SU-DHL-6 (cell line): ENCODE measurements around the gene PIGT.

Experiments
- EZH2phosphoT487 ChIP-seq: fragments of 200-600 bp; sonication (generic), shearing (Covaris generic); conservative IDR thresholded peaks from 2 replicates; pipeline ENCODE4 v1.6.1; 2018; ENCODE audit warnings: mild to moderate bottlenecking, antibody characterized with exemption, low read length, moderate library complexity, mixed read lengths
- TF ChIP-seq, protein P1 (sequence below): fragments of 200-600 bp; sonication (generic); IDR thresholded peaks from one replicate; pipeline ENCODE4 v1.5.1; 2017; ENCODE audit warnings: antibody characterized with exemption, mild to moderate bottlenecking, low read length, moderate library complexity; ENCODE audit not compliant: insufficient read depth, poor library complexity, severe bottlenecking

- TF ChIP-seq, protein P1, sequence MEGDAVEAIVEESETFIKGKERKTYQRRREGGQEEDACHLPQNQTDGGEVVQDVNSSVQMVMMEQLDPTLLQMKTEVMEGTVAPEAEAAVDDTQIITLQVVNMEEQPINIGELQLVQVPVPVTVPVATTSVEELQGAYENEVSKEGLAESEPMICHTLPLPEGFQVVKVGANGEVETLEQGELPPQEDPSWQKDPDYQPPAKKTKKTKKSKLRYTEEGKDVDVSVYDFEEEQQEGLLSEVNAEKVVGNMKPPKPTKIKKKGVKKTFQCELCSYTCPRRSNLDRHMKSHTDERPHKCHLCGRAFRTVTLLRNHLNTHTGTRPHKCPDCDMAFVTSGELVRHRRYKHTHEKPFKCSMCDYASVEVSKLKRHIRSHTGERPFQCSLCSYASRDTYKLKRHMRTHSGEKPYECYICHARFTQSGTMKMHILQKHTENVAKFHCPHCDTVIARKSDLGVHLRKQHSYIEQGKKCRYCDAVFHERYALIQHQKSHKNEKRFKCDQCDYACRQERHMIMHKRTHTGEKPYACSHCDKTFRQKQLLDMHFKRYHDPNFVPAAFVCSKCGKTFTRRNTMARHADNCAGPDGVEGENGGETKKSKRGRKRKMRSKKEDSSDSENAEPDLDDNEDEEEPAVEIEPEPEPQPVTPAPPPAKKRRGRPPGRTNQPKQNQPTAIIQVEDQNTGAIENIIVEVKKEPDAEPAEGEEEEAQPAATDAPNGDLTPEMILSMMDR, result no peak
- no peak for TF ChIP-seq EZH2phosphoT487
Observed at GRCh38 chr20:45432294-45432693, 16.4 kb downstream of the PIGT start.
